Gastrocnemius medialis (tissue), 4 donors: ENCODE results near the gene GTPBP4. TPM values are rescaled to one million over a fixed set of nuclear protein-coding genes. Genes with fewer than 3 reads are reported as not detected.

Experiments
- ATAC-seq, 2 donors: fragments of 150-250 bp; one replicate each; pipeline ENCODE4 v1.9.1; 2016
- DNase-seq, 2 donors: peaks; one replicate each; pipeline ENCODE4 v3.0.0-alpha.2; 2019
- H3K27ac ChIP-seq, 4 donors: fragments of 200-600 bp; sonication (generic); 1 replicate in 1 of 4; 2 replicates in 3 of 4; pipeline ENCODE4 v1.5.1; 2016 to 2018; ENCODE audit warnings: mild to moderate bottlenecking in 2 of 4, moderate library complexity in 1 of 4
- H3K27me3 ChIP-seq, 3 donors: fragments of 200-600 bp; sonication (generic) in 2 of 3; 1 replicate in 1 of 3; 2 replicates in 2 of 3; pipeline versions ENCODE4 v1.5.1 to v1.6.0; 2016 to 2019; ENCODE audit warnings: mild to moderate bottlenecking in 1 of 3, moderate library complexity in 1 of 3
- H3K36me3 ChIP-seq, 2 donors: fragments of 200-600 bp; sonication (generic) in 1 of 2; one replicate each; pipeline ENCODE4 v1.5.1; 2017 to 2018
- H3K4me1 ChIP-seq, 2 donors: fragments of 200-600 bp; sonication (generic) in 1 of 2; one replicate each; pipeline ENCODE4 v1.5.1; 2016 to 2017; ENCODE audit warnings: mild to moderate bottlenecking in 2 of 2
- H3K4me3 ChIP-seq, 4 donors: fragments of 200-600 bp; sonication (generic) in 3 of 4; 1 replicate in 1 of 4; 2 replicates in 3 of 4; pipeline ENCODE4 v1.5.1; 2016 to 2019; ENCODE audit warnings: mild to moderate bottlenecking in 2 of 4
- H3K9me3 ChIP-seq, 3 donors: fragments of 200-600 bp; sonication (generic) in 2 of 3; 1 replicate in 1 of 3; 2 replicates in 2 of 3; pipeline ENCODE4 v1.5.1; 2016 to 2019
- CTCF ChIP-seq, 5 experiments: fragments of 450-650 bp in 3 of 5; fragments of 200-600 bp in 2 of 5; sonication (generic) in 2 of 5; IDR thresholded peaks in 4 of 5; conservative IDR thresholded peaks in 1 of 5; 1 replicate in 4 of 5; 2 replicates in 1 of 5; pipeline ENCODE4 v1.5.1; 2016 to 2019; ENCODE audit warnings: antibody characterized with exemption in 5 of 5, mild to moderate bottlenecking in 3 of 5, moderate library complexity in 3 of 5
- POLR2A ChIP-seq, 2 donors: fragments of 450-650 bp; IDR thresholded peaks; one replicate each; pipeline ENCODE4 v1.6.1; 2017; ENCODE audit warnings: antibody characterized with exemption in 2 of 2, mild to moderate bottlenecking in 2 of 2, moderate library complexity in 2 of 2
- in situ Hi-C, 4 donors: fragments of 200-750 bp; cut with MboI; loops; one replicate each; pipeline versions ENCODE4 v1.15.0 to v1.8.0; 2017; ENCODE audit warnings: low sequenced_read_pairs in 4 of 4
- intact Hi-C: fragments of 100-400 bp; cut with DNase I; formaldehyde crosslinking; loops from one replicate; pipeline ENCODE4 v1.15.1; 2023; ENCODE audit warnings: low total_unique reads
- total RNA-seq, 4 donors: library from RNA; depleted of rRNA; stranded (reverse); fragments of >200 nt; gene quantifications; one replicate each; pipeline versions ENCODE4 v1.1.0 to v1.2.3, GENCODE V29; 2016

GTPBP4 gene
- total RNA-seq, 4 donors from 2014 or later: 34.7 to 51.5 (median 38.5) TPM

GRCh38 chr10:988667-989545 is 672 bp downstream of the GTPBP4 start:
- peaks cover 0 to 12% of the 10 kb centered on the region in 2 donors for H3K36me3 ChIP-seq
- ATAC-seq (no peak), DNase-seq (no peak)
- in situ Hi-C loops: loop anchor here in 1 of 4 donors (10.0 kb wide), 1 partner anchor 54 kb away; the partner anchor contains the start of gene LARP4B
- no peaks in the 10 kb centered on the region for H3K27me3 ChIP-seq
- H3K9me3 ChIP-seq: no peaks in the 10 kb centered on the region
- TF ChIP-seq CTCF (IDR thresholded peaks at IDR 0.05 in 4 of 5, conservative IDR thresholded peaks at IDR 0.05 in 1 of 5) (no peak), POLR2A (IDR thresholded peaks at IDR 0.05) (no peak)
- H3K27ac ChIP-seq: peak overlapping the region; percentile 92 to 97 (median 96)
- H3K4me1 ChIP-seq: peaks cover 22 to 33% of the 10 kb centered on the region in 2 donors
- H3K4me3 ChIP-seq: peak overlapping the region; percentile 80 to 100 (median 94)
- intact Hi-C loops: loop anchor here (1.0 kb wide), 2 partner anchors 58 to 67 kb away; partner anchors contain the start of genes LARP4B and WDR37

GRCh38 chr10:990808-991207 is 2.6 kb downstream of the GTPBP4 start:
- TF ChIP-seq CTCF (IDR thresholded peaks at IDR 0.05 in 4 of 5, conservative IDR thresholded peaks at IDR 0.05 in 1 of 5) (no peak), POLR2A (IDR thresholded peaks at IDR 0.05) (no peak)
- DNase-seq (no peak), ATAC-seq (no peak)
- Histone ChIP-seq H3K27me3 (no peaks in the 10 kb centered on the region), H3K9me3 (no peaks in the 10 kb centered on the region), H3K36me3 (peaks cover 0 to 29% of the 10 kb centered on the region in 2 donors), H3K4me1 (peaks cover 22 to 25% of the 10 kb centered on the region in 2 donors), H3K4me3 (no peak overlapping the region), H3K27ac (no peak overlapping the region)
- intact Hi-C loops (no loop called here), in situ Hi-C loops (no loop called here)

- H3K4me1 ChIP-seq: peaks cover 15 to 16% of the 10 kb centered on the region in 2 donors
- intact Hi-C loops: no loop called here
- in situ Hi-C loops: no loop called here
- TF ChIP-seq POLR2A (IDR thresholded peaks at IDR 0.05) (no peak), CTCF (IDR thresholded peaks at IDR 0.05 in 4 of 5, conservative IDR thresholded peaks at IDR 0.05 in 1 of 5) (no peak)
- DNase-seq (no peak), ATAC-seq (no peak)
- H3K27ac ChIP-seq: peak overlapping the region; percentile 2 to 68 (median 61)
- H3K27me3 ChIP-seq: no peaks in the 10 kb centered on the region
- peaks cover 0 to 45% of the 10 kb centered on the region in 2 donors for H3K36me3 ChIP-seq
- no peaks in the 10 kb centered on the region for H3K9me3 ChIP-seq
- no peak overlapping the region for H3K4me3 ChIP-seq
Observed at GRCh38 chr10:992467-992866, 4.2 kb downstream of the GTPBP4 start.

- Histone ChIP-seq H3K27me3 (no peaks in the 10 kb centered on the region), H3K4me3 (no peak overlapping the region), H3K27ac (peak overlapping the region; percentile 30 to 68 (median 61)), H3K36me3 (peaks cover 0 to 49% of the 10 kb centered on the region in 2 donors), H3K4me1 (peaks cover 13 to 14% of the 10 kb centered on the region in 2 donors), H3K9me3 (no peaks in the 10 kb centered on the region)
- DNase-seq: no peak
- no peak for TF ChIP-seq POLR2A (IDR thresholded peaks at IDR 0.05)
- TF ChIP-seq CTCF (IDR thresholded peaks at IDR 0.05 in 4 of 5, conservative IDR thresholded peaks at IDR 0.05 in 1 of 5): no peak
- ATAC-seq: peak in 1 of 2 donors; percentile 43
- in situ Hi-C loops (no loop called here), intact Hi-C loops (no loop called here)
Observed at GRCh38 chr10:992871-993270, 4.6 kb downstream of the GTPBP4 start.
